Parathyroid adenoma (tissue), 2 donors: ENCODE results near the gene RGMB.

Experiments
- H2AFZ ChIP-seq: fragments of 300-600 bp; sonication (generic); one replicate; pipeline ENCODE4 v1.7.0; 2017; ENCODE audit warnings: antibody characterized with exemption, mild to moderate bottlenecking
- H3K27ac ChIP-seq: fragments of 300-600 bp; sonication (generic); one replicate; pipeline ENCODE4 v1.7.0; 2017
- H3K27me3 ChIP-seq: fragments of 300-600 bp; sonication (generic); one replicate; pipeline ENCODE4 v1.7.0; 2017; ENCODE audit warnings: low read length; ENCODE audit not compliant: control insufficient read depth, insufficient read depth
- H3K36me3 ChIP-seq: fragments of 300-600 bp; sonication (generic); one replicate; pipeline ENCODE4 v1.7.0; 2017; ENCODE audit warnings: low read length; ENCODE audit not compliant: control insufficient read depth, insufficient read depth
- H3K4me1 ChIP-seq: fragments of 300-600 bp; sonication (generic); one replicate; pipeline ENCODE4 v1.7.0; 2017; ENCODE audit warnings: control low read depth
- H3K4me2 ChIP-seq: fragments of 300-600 bp; sonication (generic); one replicate; pipeline ENCODE4 v1.7.0; 2017; ENCODE audit warnings: low read length
- H3K4me3 ChIP-seq: fragments of 300-600 bp; sonication (generic); one replicate; pipeline ENCODE4 v1.7.0; 2017; ENCODE audit warnings: low read depth, low read length
- H3K79me2 ChIP-seq: fragments of 300-600 bp; sonication (generic); one replicate; pipeline ENCODE4 v1.7.0; 2017; ENCODE audit warnings: control low read depth
- H3K9ac ChIP-seq: fragments of 300-600 bp; sonication (generic); one replicate; pipeline ENCODE4 v1.7.0; 2017; ENCODE audit warnings: mild to moderate bottlenecking
- H3K9me3 ChIP-seq: fragments of 300-600 bp; sonication (generic); one replicate; pipeline ENCODE4 v1.7.0; 2017; ENCODE audit warnings: low read length; ENCODE audit not compliant: control insufficient read depth
- CTCF ChIP-seq: fragments of 300-600 bp; sonication (generic); IDR thresholded peaks from one replicate; pipeline ENCODE4 v1.7.0; 2017; ENCODE audit warnings: antibody characterized with exemption, mild to moderate bottlenecking
- donor health status: primary hyperparathyroidism.

Gene RGMB

GRCh38 chr5:98777295-98777694 is 3.8 kb downstream of the RGMB start:
- H3K27me3 ChIP-seq: no peaks in the 10 kb centered on the region
- no peak overlapping the region for H3K4me3 ChIP-seq
- H3K4me1 ChIP-seq: peaks cover 13% of the 10 kb centered on the region
- no peak overlapping the region for H3K9ac ChIP-seq
- no peaks in the 10 kb centered on the region for H3K36me3 ChIP-seq
- H3K4me2 ChIP-seq: no peak overlapping the region
- no peaks in the 10 kb centered on the region for H3K9me3 ChIP-seq
- no peak overlapping the region for H3K27ac ChIP-seq
- no peak overlapping the region for H2AFZ ChIP-seq
- no peak for TF ChIP-seq CTCF
- H3K79me2 ChIP-seq: peaks cover 54% of the 10 kb centered on the region

- Histone ChIP-seq H3K27ac (no peak overlapping the region), H2AFZ (no peak overlapping the region), H3K4me2 (no peak overlapping the region), H3K4me3 (no peak overlapping the region), H3K4me1 (peaks cover 13% of the 10 kb centered on the region), H3K36me3 (no peaks in the 10 kb centered on the region), H3K27me3 (no peaks in the 10 kb centered on the region), H3K9ac (no peak overlapping the region), H3K79me2 (peaks cover 71% of the 10 kb centered on the region), H3K9me3 (no peaks in the 10 kb centered on the region)
- no peak for TF ChIP-seq CTCF
Measured at GRCh38 chr5:98779264-98779877, 5.9 kb downstream of the RGMB start.

- Histone ChIP-seq H3K27ac (no peak overlapping the region), H3K27me3 (no peaks in the 10 kb centered on the region), H3K4me2 (no peak overlapping the region), H3K4me3 (no peak overlapping the region), H3K4me1 (peaks cover 9% of the 10 kb centered on the region), H3K9me3 (no peaks in the 10 kb centered on the region), H2AFZ (no peak overlapping the region), H3K36me3 (no peaks in the 10 kb centered on the region), H3K79me2 (peaks cover 76% of the 10 kb centered on the region), H3K9ac (no peak overlapping the region)
- no peak for TF ChIP-seq CTCF
Measured at GRCh38 chr5:98780390-98780789, 6.9 kb downstream of the RGMB start.

- Histone ChIP-seq H3K9me3 (no peaks in the 10 kb centered on the region), H3K4me3 (no peak overlapping the region), H3K36me3 (no peaks in the 10 kb centered on the region), H3K27ac (no peak overlapping the region), H3K9ac (no peak overlapping the region), H3K79me2 (peaks cover 65% of the 10 kb centered on the region), H3K4me1 (peaks cover 14% of the 10 kb centered on the region), H3K27me3 (no peaks in the 10 kb centered on the region), H2AFZ (no peak overlapping the region), H3K4me2 (no peak overlapping the region)
- no peak for TF ChIP-seq CTCF
Measured at GRCh38 chr5:98781520-98781919, 8.1 kb downstream of the RGMB start.

GRCh38 chr5:98781964-98782363 is 8.5 kb downstream of the RGMB start:
- Histone ChIP-seq H3K4me2 (no peak overlapping the region), H3K9ac (no peak overlapping the region), H3K9me3 (no peaks in the 10 kb centered on the region), H3K36me3 (no peaks in the 10 kb centered on the region), H3K4me3 (no peak overlapping the region), H3K27me3 (no peaks in the 10 kb centered on the region), H3K79me2 (peaks cover 61% of the 10 kb centered on the region), H2AFZ (no peak overlapping the region), H3K27ac (no peak overlapping the region), H3K4me1 (peaks cover 17% of the 10 kb centered on the region)
- no peak for TF ChIP-seq CTCF
